Neutrophil (primary cell): ENCODE data around the gene CAMK1.

ENCODE experiments used
- H3K27ac ChIP-seq: fragments of 200-600 bp; sonication (generic); 2 replicates; pipeline ENCODE4 v1.5.1; 2016; ENCODE audit warnings: mild to moderate bottlenecking, moderate library complexity
- H3K27me3 ChIP-seq: fragments of 200-600 bp; sonication (generic); 2 replicates; pipeline ENCODE4 v1.6.0; 2016; ENCODE audit warnings: mild to moderate bottlenecking
- H3K36me3 ChIP-seq: fragments of 200-600 bp; sonication (generic); 2 replicates; pipeline ENCODE4 v1.5.1; 2017
- H3K4me1 ChIP-seq, 2 experiments: fragments of 200-600 bp in 1 of 2; sonication (generic) in 1 of 2; 1 replicate in 1 of 2; 2 replicates in 1 of 2; pipeline versions ENCODE4 v1.5.1 to v1.6.1; 2013 to 2016; ENCODE audit warnings: low read depth in 1 of 2, low read length in 1 of 2, mild to moderate bottlenecking in 1 of 2, moderate library complexity in 1 of 2; ENCODE audit not compliant: control insufficient read depth in 1 of 2, insufficient read depth in 1 of 2
- H3K4me3 ChIP-seq, 2 experiments: fragments of 200-600 bp in 1 of 2; sonication (generic) in 1 of 2; 1 replicate in 1 of 2; 2 replicates in 1 of 2; pipeline ENCODE4 v1.5.1; 2013 to 2016; ENCODE audit warnings: low read depth in 1 of 2, low read length in 1 of 2, mild to moderate bottlenecking in 1 of 2, moderate library complexity in 1 of 2
- H3K9me3 ChIP-seq: fragments of 200-600 bp; sonication (generic); 2 replicates; pipeline ENCODE4 v1.5.1; 2016
- TF ChIP-seq, protein P1 (sequence below): fragments of 200-600 bp; sonication (generic); IDR thresholded peaks from 2 replicates; pipeline ENCODE4 v1.5.1; 2016; ENCODE audit warnings: antibody characterized with exemption

The CAMK1 gene

DNA sequence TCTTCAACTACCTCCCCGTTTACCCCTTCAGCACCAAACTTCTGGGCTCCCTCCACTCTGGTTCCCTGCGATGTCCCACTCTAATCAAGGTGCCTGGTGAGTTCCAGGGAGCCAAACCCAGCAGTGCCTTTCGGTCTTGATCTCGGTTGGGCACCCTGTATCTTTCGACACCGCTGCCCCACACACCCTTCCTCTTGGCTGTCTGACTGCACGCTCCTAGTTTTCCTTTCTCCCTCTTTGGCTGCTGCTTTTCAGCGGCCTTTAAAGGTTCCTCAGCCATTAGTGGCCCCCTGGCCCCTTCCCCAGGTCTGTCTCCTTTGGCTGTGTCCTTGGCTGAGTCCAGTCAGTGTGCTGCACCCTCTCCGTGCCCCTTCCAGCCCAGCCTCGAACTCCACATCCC, 41.1 kb upstream of the CAMK1 start:
- H3K9me3 ChIP-seq = no peaks in the 10 kb centered on the region
- H3K4me1 ChIP-seq = peaks cover 19 to 21% of the 10 kb centered on the region in 2 experiments
- H3K36me3 ChIP-seq = peaks cover 78% of the 10 kb centered on the region

DNA sequence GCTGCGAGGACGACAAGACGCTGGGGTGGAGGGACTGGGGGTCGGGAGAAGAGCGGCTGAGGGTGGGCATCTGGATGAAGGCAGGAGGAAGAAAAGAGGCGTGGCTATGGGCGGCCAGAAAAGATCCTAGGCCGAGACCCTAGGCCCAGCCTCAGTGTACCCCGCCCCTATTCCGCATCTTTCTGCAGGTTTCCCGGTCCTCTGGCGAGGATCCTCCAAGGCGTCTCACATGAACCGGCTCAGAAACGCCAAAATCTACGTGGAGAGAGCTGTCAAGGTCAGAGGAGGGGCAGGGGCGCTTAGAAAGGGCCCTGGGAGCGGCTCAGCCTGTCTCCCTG, 40.7 kb upstream of the CAMK1 start:
- Histone ChIP-seq H3K4me3 (peak overlapping the region; percentile 68 to 71), H3K36me3 (peaks cover 78% of the 10 kb centered on the region), H3K27ac (peak overlapping the region; percentile 91), H3K9me3 (no peaks in the 10 kb centered on the region), H3K4me1 (peaks cover 19 to 21% of the 10 kb centered on the region in 2 experiments), H3K27me3 (no peaks in the 10 kb centered on the region)
- TF ChIP-seq, protein P1, sequence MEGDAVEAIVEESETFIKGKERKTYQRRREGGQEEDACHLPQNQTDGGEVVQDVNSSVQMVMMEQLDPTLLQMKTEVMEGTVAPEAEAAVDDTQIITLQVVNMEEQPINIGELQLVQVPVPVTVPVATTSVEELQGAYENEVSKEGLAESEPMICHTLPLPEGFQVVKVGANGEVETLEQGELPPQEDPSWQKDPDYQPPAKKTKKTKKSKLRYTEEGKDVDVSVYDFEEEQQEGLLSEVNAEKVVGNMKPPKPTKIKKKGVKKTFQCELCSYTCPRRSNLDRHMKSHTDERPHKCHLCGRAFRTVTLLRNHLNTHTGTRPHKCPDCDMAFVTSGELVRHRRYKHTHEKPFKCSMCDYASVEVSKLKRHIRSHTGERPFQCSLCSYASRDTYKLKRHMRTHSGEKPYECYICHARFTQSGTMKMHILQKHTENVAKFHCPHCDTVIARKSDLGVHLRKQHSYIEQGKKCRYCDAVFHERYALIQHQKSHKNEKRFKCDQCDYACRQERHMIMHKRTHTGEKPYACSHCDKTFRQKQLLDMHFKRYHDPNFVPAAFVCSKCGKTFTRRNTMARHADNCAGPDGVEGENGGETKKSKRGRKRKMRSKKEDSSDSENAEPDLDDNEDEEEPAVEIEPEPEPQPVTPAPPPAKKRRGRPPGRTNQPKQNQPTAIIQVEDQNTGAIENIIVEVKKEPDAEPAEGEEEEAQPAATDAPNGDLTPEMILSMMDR = no peak

More for the DNA sequence above, 41.1 kb upstream of the CAMK1 start:
- peak overlapping the region; percentile 91 for H3K27ac ChIP-seq
- TF ChIP-seq, protein P1 = no peak
- peak overlapping the region; percentile 68 to 71 for H3K4me3 ChIP-seq
- no peaks in the 10 kb centered on the region for H3K27me3 ChIP-seq

DNA sequence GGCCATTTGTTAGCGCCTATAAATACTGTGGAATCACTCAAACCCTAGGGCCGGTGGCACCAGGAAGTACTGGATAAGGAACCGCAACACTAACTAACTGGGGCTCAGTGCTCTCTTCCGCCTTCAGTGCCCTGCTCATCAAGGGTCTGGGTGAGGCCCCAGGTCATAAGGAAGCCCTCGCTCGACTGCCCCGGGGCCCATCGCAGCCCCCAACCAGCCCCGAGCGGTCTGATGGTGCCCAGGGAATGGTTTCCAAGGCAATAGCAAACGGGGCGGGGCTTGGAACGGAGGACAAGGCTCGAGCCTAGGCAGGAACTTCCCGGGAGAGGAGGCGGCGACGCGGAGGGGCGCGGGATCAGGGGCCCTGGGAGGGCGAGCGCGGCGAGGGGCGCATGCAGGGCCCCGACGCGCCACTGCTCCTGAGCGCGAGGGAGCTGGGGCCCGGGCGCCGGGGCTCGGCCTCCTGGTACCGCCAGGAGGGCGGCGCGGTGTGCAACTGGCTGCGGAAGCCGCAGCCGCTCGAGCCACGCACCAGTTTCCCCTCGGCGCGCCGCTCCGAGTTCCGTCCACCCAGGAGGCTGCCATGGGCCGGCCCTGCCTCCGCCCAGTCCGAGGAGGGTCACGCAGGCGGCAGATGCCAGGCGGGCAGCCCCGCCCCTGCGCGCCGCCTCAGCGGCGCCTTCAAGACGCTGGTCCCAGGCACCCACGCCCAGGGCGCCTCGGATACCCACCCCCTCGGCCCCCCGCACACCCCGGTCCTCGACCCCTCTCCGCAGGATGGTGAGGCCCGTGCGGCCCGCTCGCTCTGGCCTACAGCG, 40.1 kb upstream of the CAMK1 start, which contains the start of gene TTLL3:
Gene TTLL3 (plus strand): TSS at position 648 of the 818 bp plus-strand sequence. CDS start 400 bp downstream, outside the sequence.
- TF ChIP-seq, protein P1 = peak; percentile 17
- H3K4me1 ChIP-seq = peaks cover 19 to 21% of the 10 kb centered on the region in 2 experiments
- peak within 1 kb of the TSS; percentile 91 for H3K27ac ChIP-seq
- no peaks in the 10 kb centered on the region for H3K9me3 ChIP-seq
- H3K27me3 ChIP-seq = no peaks in the 10 kb centered on the region
- H3K4me3 ChIP-seq = peak within 1 kb of the TSS; percentile 68 to 71
- H3K36me3 ChIP-seq = peaks cover 80% of the 10 kb centered on the region

DNA sequence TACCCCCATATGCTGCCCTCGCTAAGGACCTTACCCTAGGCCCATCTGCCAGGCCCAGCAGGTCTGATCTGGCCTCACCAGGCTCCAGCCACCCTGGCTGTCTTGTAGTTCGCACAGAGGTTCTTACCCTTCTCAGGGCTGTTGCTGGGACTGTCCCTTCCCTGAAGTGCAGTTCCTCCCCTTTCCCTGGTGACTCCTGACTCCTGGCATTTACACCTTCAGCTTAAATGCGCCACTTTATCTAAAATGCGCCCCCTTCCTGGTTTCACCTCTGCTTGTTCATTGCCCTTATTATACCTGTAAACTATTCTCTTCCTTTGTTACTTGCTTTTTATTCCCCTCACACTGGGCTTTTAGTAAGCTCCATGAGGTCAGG, 39.5 kb upstream of the CAMK1 start:
- H3K27ac ChIP-seq = peak overlapping the region; percentile 91

DNA sequence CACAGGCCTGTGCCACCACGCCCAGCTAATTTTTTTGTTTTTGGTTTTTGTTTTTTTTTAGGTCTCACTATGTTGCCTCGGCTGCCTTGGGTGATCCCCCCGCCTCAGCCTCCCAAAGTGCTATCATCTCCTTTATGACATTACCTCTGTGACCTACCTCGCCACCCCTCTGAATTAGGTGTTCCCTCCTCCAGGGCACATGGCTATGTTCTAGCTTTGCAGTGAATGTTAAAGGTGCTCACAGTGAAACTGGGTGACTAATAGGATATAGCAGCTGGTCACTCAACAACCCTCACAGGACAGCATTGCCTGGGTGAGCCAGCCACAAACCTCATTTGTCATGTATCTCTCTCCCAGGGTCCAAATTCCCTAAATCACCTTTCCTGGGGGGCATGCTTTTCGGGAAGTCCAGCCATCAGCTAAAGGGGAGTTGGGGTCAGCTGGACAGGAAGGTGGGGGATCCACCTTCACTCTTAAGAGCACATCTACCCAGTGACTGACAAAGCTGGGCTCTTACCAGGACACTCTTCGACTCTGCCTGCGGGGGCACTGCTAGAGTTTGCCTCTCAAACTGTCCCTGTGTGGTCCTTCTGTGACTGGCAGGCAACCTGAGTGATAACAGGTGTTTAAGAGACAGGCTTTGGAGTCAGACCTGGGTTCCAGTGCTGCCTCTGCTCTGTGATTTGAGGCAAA, 38.7 kb upstream of the CAMK1 start:
- TF ChIP-seq, protein P1 = no peak
- H3K4me1 ChIP-seq = peaks cover 19 to 21% of the 10 kb centered on the region in 2 experiments
- no peaks in the 10 kb centered on the region for H3K27me3 ChIP-seq
- H3K9me3 ChIP-seq = no peaks in the 10 kb centered on the region
- H3K27ac ChIP-seq = peak overlapping the region; percentile 91
- peaks cover 80% of the 10 kb centered on the region for H3K36me3 ChIP-seq
- no peak overlapping the region for H3K4me3 ChIP-seq

More for the DNA sequence above, 39.5 kb upstream of the CAMK1 start:
- H3K9me3 ChIP-seq = no peaks in the 10 kb centered on the region
- TF ChIP-seq, protein P1 = no peak
- H3K4me3 ChIP-seq = peak overlapping the region; percentile 68 to 71
- H3K36me3 ChIP-seq = peaks cover 80% of the 10 kb centered on the region
- H3K4me1 ChIP-seq = peaks cover 19 to 21% of the 10 kb centered on the region in 2 experiments
- no peaks in the 10 kb centered on the region for H3K27me3 ChIP-seq
